ENCODE data around the gene LRRC8B.
"Not testable (repeated sequence)": the region's sequence is repeated elsewhere in the genome, so short reads cannot be mapped to it uniquely, and the experiment has no call there.

Gene LRRC8B

GRCh38 chr1:89587729-89588161, 63.1 kb downstream of the LRRC8B start:
- DNase-seq: no peak

- no peak for DNase-seq
Observed at GRCh38 chr1:89588480-89588879, 63.9 kb downstream of the LRRC8B start.

GRCh38 chr1:89589515-89589914, 64.9 kb downstream of the LRRC8B start:
- DNase-seq: no peak

- no peak for DNase-seq
Observed at GRCh38 chr1:89590341-89591080, 65.9 kb downstream of the LRRC8B start.

- DNase-seq: not testable (repeated sequence)
Observed at GRCh38 chr1:89592861-89593302, 68.3 kb downstream of the LRRC8B start.

GRCh38 chr1:89594096-89594740, 69.6 kb downstream of the LRRC8B start:
- no peak for DNase-seq

GRCh38 chr1:89596698-89597097, 72.1 kb downstream of the LRRC8B start:
- DNase-seq: no peak

- DNase-seq: peak; percentile 69
Observed at GRCh38 chr1:89598450-89599331, 74.1 kb downstream of the LRRC8B start.

GRCh38 chr1:89599332-89599630, 74.7 kb downstream of the LRRC8B start:
- no peak for DNase-seq

- DNase-seq: no peak
Observed at GRCh38 chr1:89600451-89601224, 76.0 kb downstream of the LRRC8B start.

- DNase-seq: no peak
Observed at GRCh38 chr1:89602871-89603404, 78.3 kb downstream of the LRRC8B start.

GRCh38 chr1:89603651-89604413, 79.2 kb downstream of the LRRC8B start:
- no peak for DNase-seq

- no peak for DNase-seq
Observed at GRCh38 chr1:89604414-89604735, 79.7 kb downstream of the LRRC8B start.

- no peak for DNase-seq
Observed at GRCh38 chr1:89605692-89606091, 81.1 kb downstream of the LRRC8B start.

GRCh38 chr1:89606227-89606980, 81.8 kb downstream of the LRRC8B start:
- peak; percentile 57 for DNase-seq

- DNase-seq: peak; percentile 81
Observed at GRCh38 chr1:89607156-89607555, 82.5 kb downstream of the LRRC8B start.

GRCh38 chr1:89607586-89608318, 83.1 kb downstream of the LRRC8B start:
- DNase-seq: no peak

GRCh38 chr1:89608319-89608983, 83.8 kb downstream of the LRRC8B start:
- peak; percentile 91 for DNase-seq

GRCh38 chr1:89608984-89609725, 84.5 kb downstream of the LRRC8B start:
- DNase-seq: peak; percentile 81

Measured in CD4-positive, alpha-beta T cell treated with Interleukin-21 for 1 hour (primary cell).